NCI-H82 treated with DMSO at 0.1 percent for 48 hours (cell line): ENCODE measurements around the gene WDR87.
"Not testable (repeated sequence)": the region's sequence is repeated elsewhere in the genome, so short reads cannot be mapped to it uniquely, and the experiment has no call there.

Experiments
- DNase-seq: peaks from one replicate; lab custom pipeline; 2025; ENCODE audit not compliant: unreplicated experiment; lab: John Stamatoyannopoulos, UW

Gene WDR87

DNA sequence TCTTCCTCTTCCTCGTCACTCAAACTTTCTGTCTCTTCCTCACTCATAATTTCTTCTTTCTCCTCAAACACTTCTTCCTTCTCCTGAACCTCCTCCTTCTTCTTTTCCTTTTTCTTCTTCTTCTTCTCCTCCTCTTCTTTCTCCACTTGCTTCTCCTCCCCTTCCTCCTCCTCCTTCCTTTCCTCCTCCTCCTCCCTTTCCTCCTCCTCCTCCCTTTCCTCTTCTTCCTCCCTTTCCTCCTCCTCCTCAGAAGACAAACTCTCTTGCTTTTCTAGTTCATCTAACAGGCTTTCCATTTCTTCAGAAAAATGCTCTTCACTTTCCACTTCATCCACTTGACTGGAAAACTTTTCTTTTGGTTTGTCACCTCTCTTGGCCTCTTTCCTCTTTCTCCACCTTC is 19.8 kb downstream of the WDR87 start:
- no peak for DNase-seq

DNA sequence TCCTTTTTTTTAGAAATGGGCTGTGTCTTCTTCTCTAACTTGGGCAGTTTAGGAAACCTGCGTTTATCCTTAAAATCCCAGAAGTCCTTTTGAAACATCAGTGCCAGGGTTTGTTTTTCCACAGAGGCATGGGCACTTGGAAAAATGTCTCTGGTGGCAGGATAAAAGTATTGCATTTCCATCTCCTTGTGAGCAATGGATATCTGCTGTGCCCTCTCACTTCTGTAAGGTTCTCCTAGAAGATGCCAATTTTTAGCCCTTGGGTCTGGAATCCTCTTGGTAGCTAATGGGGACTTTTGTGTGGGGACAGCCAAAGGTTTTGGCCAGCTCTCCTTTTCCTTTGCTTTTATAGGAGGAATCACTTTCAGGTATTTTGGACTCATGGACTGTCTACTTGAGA is 21.0 kb downstream of the WDR87 start:
- DNase-seq: no peak

DNA sequence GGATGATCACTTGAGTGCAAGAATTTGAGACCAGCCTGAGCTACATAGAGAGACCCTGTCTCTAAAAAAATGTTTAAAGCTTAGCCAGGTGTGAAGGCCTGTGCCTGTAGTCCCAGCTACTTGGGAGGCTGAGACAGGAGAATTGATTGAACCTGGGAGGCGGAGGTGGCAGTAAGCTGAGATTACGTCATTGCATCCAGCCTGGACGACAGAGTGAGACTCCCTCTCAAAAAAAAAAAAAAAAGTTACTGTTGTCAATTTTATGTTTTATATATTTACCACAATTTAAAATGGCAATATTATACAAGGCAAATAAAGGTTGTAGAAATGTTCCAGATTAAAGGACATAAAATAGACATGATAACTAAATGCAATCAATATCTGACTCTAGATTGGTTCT is 29.2 kb downstream of the WDR87 start:
- no peak for DNase-seq

DNA sequence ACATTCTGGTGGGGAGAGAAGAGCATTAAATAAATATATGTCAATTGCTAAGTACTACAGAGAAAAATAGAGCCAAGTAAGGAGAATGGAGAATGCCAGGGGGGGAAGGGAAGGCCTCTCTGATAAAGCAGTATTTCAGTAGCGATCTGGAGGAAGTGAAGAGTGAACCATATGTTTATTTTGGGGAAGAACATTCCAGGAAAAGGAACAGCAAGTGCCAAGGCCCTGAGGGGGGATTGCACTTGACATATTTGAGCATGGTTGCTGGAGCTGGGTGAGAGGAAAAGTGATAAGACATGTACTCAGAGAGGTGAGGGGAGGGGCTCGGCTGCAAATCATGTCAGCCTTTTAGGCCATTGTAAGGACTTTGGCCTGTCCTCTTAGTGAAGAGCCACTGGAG is 30.4 kb downstream of the WDR87 start:
- DNase-seq: no peak

DNA sequence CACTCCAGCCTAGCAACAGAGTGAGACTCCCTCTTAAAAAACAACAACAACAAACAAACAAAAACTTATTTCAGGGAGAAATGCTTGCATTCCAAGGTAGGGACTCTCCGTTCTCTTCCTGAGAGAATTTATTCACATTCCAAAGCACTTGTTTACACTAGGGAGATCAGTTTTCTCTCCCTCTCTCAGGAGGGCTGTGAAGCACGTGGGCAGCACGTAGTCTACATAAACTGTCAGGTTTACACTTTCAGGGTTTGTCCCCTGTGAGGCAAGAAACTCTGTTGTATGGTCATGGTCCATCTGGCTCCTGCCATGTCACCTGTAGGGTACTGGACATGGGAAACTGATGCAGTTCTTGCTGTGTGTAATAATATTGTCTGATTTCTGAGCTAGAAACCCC is 31.6 kb downstream of the WDR87 start:
- no peak for DNase-seq

DNA sequence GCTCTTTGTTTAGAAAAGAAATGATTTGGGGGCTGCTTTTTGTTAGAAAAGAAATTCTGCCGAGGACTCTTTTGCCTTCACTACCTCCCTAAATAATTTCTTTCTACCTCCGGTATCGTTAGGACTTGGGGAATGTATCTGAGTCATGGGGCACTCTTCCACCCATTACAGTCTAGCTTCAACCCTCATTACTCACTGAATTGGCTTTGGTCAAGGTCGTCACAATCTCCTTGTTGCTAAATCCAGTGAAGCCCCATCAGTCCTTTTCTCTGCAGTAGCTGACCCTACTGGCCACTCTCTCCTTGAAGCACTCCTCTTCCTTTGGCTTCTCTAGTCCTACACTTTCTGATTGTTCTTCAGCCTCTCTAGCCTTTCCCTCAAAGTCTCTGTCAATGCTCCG is 34.0 kb downstream of the WDR87 start:
- DNase-seq: no peak

DNA sequence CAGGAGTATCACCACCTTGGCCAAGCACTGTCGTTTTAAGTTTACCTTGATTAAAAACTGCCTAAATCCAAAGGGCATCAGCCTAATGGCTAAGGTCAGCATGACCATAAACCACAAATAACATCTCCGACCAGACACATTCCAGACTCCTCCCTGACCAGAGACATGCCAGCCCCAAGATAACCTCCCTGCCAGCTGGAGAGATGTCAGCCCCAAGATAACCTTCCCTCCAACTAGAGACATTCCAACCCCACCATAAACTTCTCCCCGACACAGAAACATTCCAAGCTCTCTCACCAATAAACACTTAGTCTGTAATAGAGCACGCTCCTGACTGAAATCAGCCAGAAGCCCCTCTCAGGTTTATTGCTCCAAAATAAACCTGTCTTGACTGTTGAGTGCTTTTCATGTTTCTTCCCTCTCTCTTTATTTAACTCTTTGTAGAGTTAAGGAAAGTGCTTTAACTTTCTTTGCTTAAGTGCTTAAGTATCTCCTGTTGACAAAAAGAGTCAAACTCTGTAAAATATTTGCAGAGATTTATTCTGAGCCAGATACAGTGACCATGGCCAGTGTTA is 36.5 kb downstream of the WDR87 start:
- no peak for DNase-seq

DNA sequence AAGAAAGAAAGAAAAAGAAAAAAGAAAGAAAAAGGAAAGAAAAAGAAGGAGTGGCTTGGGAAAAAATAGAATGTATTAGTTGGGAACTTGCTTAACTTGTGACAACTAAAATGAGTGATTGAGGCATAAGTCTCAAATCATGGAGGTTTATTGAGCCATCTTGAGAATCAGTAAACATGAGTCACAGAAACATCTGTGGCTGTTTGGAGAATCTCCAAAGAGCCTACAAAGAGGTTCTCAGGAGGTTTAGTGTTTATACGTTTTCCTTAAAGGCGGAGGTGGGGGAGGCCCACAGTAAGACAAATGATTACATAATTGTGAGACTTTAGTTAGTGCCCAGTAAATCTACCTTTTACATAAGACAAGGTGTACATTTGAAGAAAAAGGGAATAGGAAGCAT is 38.6 kb downstream of the WDR87 start:
- no peak for DNase-seq

DNA sequence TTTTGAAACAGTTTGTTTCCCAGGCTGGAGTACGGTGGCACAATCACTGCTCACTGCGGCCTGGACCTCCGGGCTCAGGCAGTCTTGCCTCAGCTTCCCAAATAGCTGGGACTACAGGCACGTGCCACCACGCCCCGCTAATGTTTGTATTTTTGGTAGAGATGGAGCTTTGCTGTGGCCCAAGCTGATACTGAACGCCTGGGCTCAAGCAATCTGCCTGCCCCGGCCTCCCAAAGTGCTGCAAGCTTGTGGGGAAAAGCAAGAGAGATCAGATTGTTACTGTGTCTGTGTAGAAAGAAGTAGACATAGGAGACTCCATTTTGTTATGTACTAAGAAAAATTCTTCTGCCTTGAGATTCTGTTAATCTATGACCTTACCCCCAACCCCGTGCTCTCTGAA is 40.5 kb downstream of the WDR87 start:
- DNase-seq: not testable (repeated sequence)

DNA sequence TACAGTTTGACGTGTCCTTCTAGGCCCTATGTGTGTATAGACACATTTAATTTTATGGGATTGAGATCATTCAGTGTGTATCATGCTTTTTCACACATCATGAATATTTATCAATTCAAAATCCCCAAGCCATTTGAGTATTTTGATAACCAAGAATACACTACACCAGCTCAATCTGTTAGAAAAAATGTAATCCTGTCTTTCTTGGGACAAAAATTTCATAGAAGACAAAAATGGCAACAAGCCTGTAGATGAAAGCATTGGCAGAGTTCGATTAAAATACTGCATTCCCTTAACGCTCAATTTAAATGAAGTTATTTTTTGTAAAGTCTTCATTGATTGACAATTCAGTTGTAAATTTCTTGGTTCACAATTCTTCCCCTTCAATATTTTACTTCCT is 41.9 kb downstream of the WDR87 start:
- DNase-seq: no peak

DNA sequence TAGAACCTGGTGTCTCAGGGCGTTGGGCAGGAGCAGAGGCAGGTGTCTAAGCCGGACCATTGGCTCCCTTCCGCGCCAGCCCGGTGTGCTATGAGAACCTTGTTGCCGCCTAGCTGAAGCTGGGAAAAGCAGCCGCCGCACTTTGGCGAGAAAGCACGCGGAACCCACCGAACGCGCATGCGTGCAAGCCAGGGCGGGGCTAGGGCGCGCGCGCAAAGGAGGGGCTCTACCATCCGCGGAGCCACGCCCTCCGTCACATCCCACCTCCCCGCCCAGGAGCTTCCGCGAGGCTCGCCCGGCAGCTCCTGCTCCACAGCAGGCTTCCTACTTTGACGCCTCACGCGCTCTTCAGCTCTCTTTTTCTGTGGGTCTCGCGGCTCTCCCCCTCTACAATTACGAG is 51.3 kb downstream of the WDR87 start:
- peak; percentile 40 for DNase-seq

DNA sequence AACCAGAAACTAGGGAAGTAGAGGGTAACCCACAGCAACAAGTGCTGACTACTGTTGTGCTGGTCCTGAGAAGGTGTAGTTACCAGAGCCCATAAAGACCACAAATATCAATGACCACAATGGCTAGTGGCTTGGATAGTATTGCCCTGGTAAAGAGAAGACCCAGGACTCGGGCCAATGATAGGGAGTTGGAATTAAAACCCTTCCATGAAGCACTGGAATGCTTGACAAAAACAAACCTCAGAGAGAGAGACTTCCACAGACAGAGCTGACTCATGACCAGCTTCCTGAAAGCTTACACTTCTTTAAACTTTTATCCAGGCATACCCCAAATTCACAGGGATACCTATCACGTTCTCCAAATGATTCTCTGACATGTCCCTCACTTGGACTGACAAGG is 60.5 kb downstream of the WDR87 start:
- DNase-seq: no peak
